WTC11 (cell line): Measurements from ENCODE around the gene ZCCHC2.

Experiments
- ATF2 ChIP-seq: sonication (generic); formaldehyde crosslinking; IDR thresholded peaks from 2 replicates; pipeline ENCODE4 v1.8.1; 2022; ENCODE audit warnings: low read depth, missing genetic modification reagents, borderline replicate concordance
- CTCF ChIP-seq: fragments of 200-600 bp; IDR thresholded peaks from 2 replicates; pipeline ENCODE4 v1.8.0; 2022; ENCODE audit warnings: antibody characterized with exemption
- ETV6 ChIP-seq: sonication (generic); formaldehyde crosslinking; IDR thresholded peaks from 2 replicates; pipeline ENCODE4 v1.8.1; 2022; ENCODE audit warnings: mild to moderate bottlenecking, missing genetic modification reagents
- JUN ChIP-seq: sonication (generic); formaldehyde crosslinking; IDR thresholded peaks from 2 replicates; pipeline ENCODE4 v1.8.0; 2023; ENCODE audit warnings: mild to moderate bottlenecking, missing genetic modification reagents
- SP1 ChIP-seq: sonication (generic); formaldehyde crosslinking; conservative IDR thresholded peaks from 2 replicates; pipeline ENCODE4 v1.8.1; 2022; ENCODE audit warnings: missing genetic modification reagents
- ZNF121 ChIP-seq: sonication (generic); formaldehyde crosslinking; IDR thresholded peaks from 2 replicates; pipeline ENCODE4 v1.8.0; 2023; ENCODE audit warnings: missing genetic modification reagents

DNA sequence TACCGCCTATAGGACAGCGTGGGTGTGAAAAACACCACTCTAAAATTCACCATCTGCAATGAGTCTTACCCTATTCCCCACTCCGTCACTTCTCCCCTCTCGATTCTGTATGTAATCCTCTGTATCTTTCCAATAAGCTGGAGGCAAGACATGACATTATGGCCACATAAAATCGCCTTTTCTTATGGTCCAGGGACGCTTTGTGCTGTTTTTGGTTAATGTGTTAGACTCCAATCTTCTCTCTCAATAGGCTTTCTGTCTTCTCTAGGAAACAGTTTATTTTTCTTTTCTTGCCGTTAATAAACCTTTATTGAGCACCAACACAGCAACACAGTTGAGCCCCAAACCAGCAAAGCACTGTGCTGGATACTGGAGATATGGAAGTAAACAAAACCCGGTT lies 37.9 kb upstream of the ZCCHC2 start:
- TF ChIP-seq ATF2, result no peak
- no peak for TF ChIP-seq SP1 (CRISPR knock-in tag)
- TF ChIP-seq CTCF, result no peak
- TF ChIP-seq JUN (CRISPR knock-in tag), result no peak
- no peak for TF ChIP-seq ETV6 (CRISPR knock-in tag)
- no peak for TF ChIP-seq ZNF121 (CRISPR knock-in tag)
